ENCODE measurements around the gene BCO2.

- TF ChIP-seq POLR2AphosphoS5 (IDR thresholded peaks at IDR 0.05; ENCODE audit: low read length) (no peak), EP300 (IDR thresholded peaks at IDR 0.05; ENCODE audit: borderline replicate concordance in 1 of 2, control insufficient read depth in 1 of 2, low read depth in 2 of 2, low read length in 2 of 2) (no peak), CTCF (IDR thresholded peaks at IDR 0.05 in 2 of 3, conservative IDR thresholded peaks at IDR 0.05 in 1 of 3; ENCODE audit: control insufficient read depth in 2 of 3, extremely low read depth in 1 of 3, insufficient read depth in 1 of 3, low read depth in 3 of 3, low read length in 3 of 3) (no peak), MTA3 (IDR thresholded peaks at IDR 0.05; ENCODE audit: borderline replicate concordance, low read length) (no peak), TCF12 (IDR thresholded peaks at IDR 0.05; ENCODE audit: low read depth, low read length) (no peak), NFYB (IDR thresholded peaks at IDR 0.05; ENCODE audit: insufficient read depth, low read depth, low read length) (no peak), CBX5 (IDR thresholded peaks at IDR 0.05; ENCODE audit: low read depth) (no peak), REST (IDR thresholded peaks at IDR 0.05; ENCODE audit: low read depth, low read length) (no peak), USF2 (IDR thresholded peaks at IDR 0.05; ENCODE audit: borderline replicate concordance, low read depth, low read length) (no peak)
These were observed 24.9 kb downstream of the BCO2 start for GRCh38 chr11:112200252-112200651.

Data from GM12878 (cell line).